Measurements from ENCODE around the gene CABP2. TPM values are rescaled to one million over a fixed set of nuclear protein-coding genes. Genes with fewer than 3 reads are reported as not detected.
"Not testable (repeated sequence)": the region's sequence is repeated elsewhere in the genome, so short reads cannot be mapped to it uniquely, and the experiment has no call there.

CABP2 gene
- total and polyA plus RNA-seq, 8 donors: not detected

- Histone ChIP-seq H3K4me1 (peaks cover 0 to 13% of the 10 kb centered on the region in 2 donors), H3K36me3 (peaks cover 0 to 88% of the 10 kb centered on the region in 2 donors), H3K9me3 (no peaks in the 10 kb centered on the region), H3K27me3 (no peaks in the 10 kb centered on the region), H3K27ac (no peak overlapping the region), H3K4me3 (no peak overlapping the region)
- no peak for ATAC-seq
- intact Hi-C loops (cut with DNase I): no loop called here
- no peak for TF ChIP-seq CTCF (IDR thresholded peaks at IDR 0.05)
- DNase-seq: peak in 1 of 4 donors; percentile 72
These were observed 32.5 kb downstream of the CABP2 start for GRCh38 chr11:67490727-67491065.

GRCh38 chr11:67489885-67490726 is 33.1 kb downstream of the CABP2 start:
- peaks cover 2 to 19% of the 10 kb centered on the region in 2 donors for H3K4me1 ChIP-seq
- H3K9me3 ChIP-seq: no peaks in the 10 kb centered on the region
- no peak overlapping the region for H3K4me3 ChIP-seq
- no peak for TF ChIP-seq CTCF (IDR thresholded peaks at IDR 0.05)
- ATAC-seq (no peak), DNase-seq (peak in 1 of 4 donors; percentile 61)
- H3K27me3 ChIP-seq: no peaks in the 10 kb centered on the region
- H3K27ac ChIP-seq: no peak overlapping the region
- peaks cover 0 to 82% of the 10 kb centered on the region in 2 donors for H3K36me3 ChIP-seq
- intact Hi-C loops (cut with DNase I): no loop called here

GRCh38 chr11:67489203-67489884 is 33.9 kb downstream of the CABP2 start:
- no peak overlapping the region for H3K27ac ChIP-seq
- peaks cover 0 to 76% of the 10 kb centered on the region in 2 donors for H3K36me3 ChIP-seq
- intact Hi-C loops (cut with DNase I): no loop called here
- no peaks in the 10 kb centered on the region for H3K9me3 ChIP-seq
- TF ChIP-seq CTCF (IDR thresholded peaks at IDR 0.05): no peak
- peak in 1 of 4 donors; percentile 74 for DNase-seq
- ATAC-seq: no peak
- H3K27me3 ChIP-seq: no peaks in the 10 kb centered on the region
- H3K4me3 ChIP-seq: no peak overlapping the region
- peaks cover 2 to 26% of the 10 kb centered on the region in 2 donors for H3K4me1 ChIP-seq

- Histone ChIP-seq H3K9me3 (no peaks in the 10 kb centered on the region), H3K27me3 (no peaks in the 10 kb centered on the region), H3K36me3 (peaks cover 0 to 49% of the 10 kb centered on the region in 2 donors), H3K4me1 (peaks cover 18 to 47% of the 10 kb centered on the region in 2 donors), H3K4me3 (no peak overlapping the region), H3K27ac (no peak overlapping the region)
- intact Hi-C loops (cut with DNase I): no loop called here
- DNase-seq (peak in 1 of 4 donors; percentile 69), ATAC-seq (no peak)
- no peak for TF ChIP-seq CTCF (IDR thresholded peaks at IDR 0.05)
These were observed 36.6 kb downstream of the CABP2 start for GRCh38 chr11:67486481-67487195.

GRCh38 chr11:67485873-67486361 is 37.3 kb downstream of the CABP2 start:
- H3K9me3 ChIP-seq; H3K27me3 ChIP-seq; H3K4me3 ChIP-seq; ATAC-seq; H3K27ac ChIP-seq; intact Hi-C loops (cut with DNase I): not testable (repeated sequence)
- peak in 1 of 4 donors; percentile 39 for DNase-seq
- Histone ChIP-seq H3K4me1 (peaks cover 18 to 47% of the 10 kb centered on the region in 2 donors), H3K36me3 (peaks cover 0 to 41% of the 10 kb centered on the region in 2 donors)
